Endothelial cell of umbilical vein (primary cell): ENCODE data around the gene NDST4.

Source experiments
- CTCF ChIP-seq, 2 donors: IDR thresholded peaks; 1 replicate in 1 of 2; 2 replicates in 1 of 2; pipeline ENCODE4 v1.5.1; 2011; ENCODE audit warnings: low read length in 2 of 2, mild to moderate bottlenecking in 2 of 2, moderate library complexity in 2 of 2, control low read depth in 1 of 2, inconsistent platforms in 1 of 2, low read depth in 1 of 2; ENCODE audit not compliant: insufficient read depth in 1 of 2; ENCODE audit errors: extremely low read depth in 1 of 2
- GATA2 ChIP-seq: IDR thresholded peaks from 2 replicates; pipeline ENCODE4 v1.7.0; 2011; ENCODE audit warnings: low read depth, mild to moderate bottlenecking, moderate library complexity, mixed read lengths, low read length; ENCODE audit not compliant: insufficient read length, insufficient read depth
- JUN ChIP-seq: IDR thresholded peaks from 2 replicates; pipeline ENCODE4 v1.6.1; 2011; ENCODE audit warnings: borderline replicate concordance, low read depth; ENCODE audit not compliant: insufficient read length, insufficient read depth
- MAX ChIP-seq: IDR thresholded peaks from 2 replicates; pipeline ENCODE4 v1.6.1; 2011; ENCODE audit not compliant: insufficient read depth, insufficient read length

- TF ChIP-seq CTCF (IDR thresholded peaks at IDR 0.05; ENCODE audit: extremely low read depth in 1 of 2, insufficient read depth in 1 of 2, low read depth in 1 of 2, low read length in 2 of 2) (no peak), MAX (no peak), GATA2 (no peak), JUN (no peak)
Measured at GRCh38 chr4:114879916-114880669, 233.3 kb downstream of the NDST4 start.
